A172 (cell line): ENCODE data around the gene AUNIP. TPM values are rescaled to one million over a fixed set of nuclear protein-coding genes. Genes with fewer than 3 reads are reported as not detected.

Source experiments
- DNase-seq: peaks from one replicate; pipeline ENCODE4 v3.0.0-alpha.2; 2015; ENCODE audit warnings: low spot score
- total RNA-seq: library from RNA; depleted of rRNA; stranded (reverse); fragments of >200 nt; shearing (Covaris generic); gene quantifications from 2 replicates; pipeline ENCODE4 v1.2.3, GENCODE V29; 2014

The AUNIP gene
- total RNA-seq, 1 experiment from 2014 or later: 4.8 TPM

DNA sequence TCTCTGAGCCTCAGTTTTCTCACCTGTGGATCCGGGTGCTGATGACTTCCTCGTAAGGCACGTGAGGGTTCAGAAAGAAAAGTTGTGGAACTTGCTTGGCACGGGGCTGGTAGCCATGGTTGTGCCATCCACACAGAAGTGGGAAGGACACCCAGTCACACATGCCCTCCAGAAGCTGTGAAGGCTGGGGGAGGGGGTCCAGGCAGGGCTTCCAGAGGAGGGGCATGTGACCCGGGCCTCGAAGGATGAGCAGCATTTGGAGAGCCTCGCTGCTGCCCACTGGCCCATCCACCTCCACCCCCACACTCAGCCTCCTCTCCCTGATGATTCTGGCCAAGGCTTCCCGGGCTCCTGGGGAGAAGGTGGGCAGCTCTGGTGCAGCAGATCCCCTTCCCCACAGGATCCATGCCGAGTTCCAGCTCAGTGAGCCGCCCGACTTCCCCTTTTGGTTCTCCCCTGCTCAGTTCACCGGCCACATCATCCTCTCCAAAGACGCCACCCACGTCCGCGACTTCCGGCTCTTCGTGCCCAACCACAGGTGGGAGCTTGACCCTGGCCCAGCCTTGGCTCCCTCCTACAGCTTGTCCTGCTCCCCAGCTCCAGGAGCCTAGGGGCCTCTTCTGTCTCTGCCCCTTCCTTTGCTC is 49.9 kb downstream of the AUNIP start:
- no peak for DNase-seq

DNA sequence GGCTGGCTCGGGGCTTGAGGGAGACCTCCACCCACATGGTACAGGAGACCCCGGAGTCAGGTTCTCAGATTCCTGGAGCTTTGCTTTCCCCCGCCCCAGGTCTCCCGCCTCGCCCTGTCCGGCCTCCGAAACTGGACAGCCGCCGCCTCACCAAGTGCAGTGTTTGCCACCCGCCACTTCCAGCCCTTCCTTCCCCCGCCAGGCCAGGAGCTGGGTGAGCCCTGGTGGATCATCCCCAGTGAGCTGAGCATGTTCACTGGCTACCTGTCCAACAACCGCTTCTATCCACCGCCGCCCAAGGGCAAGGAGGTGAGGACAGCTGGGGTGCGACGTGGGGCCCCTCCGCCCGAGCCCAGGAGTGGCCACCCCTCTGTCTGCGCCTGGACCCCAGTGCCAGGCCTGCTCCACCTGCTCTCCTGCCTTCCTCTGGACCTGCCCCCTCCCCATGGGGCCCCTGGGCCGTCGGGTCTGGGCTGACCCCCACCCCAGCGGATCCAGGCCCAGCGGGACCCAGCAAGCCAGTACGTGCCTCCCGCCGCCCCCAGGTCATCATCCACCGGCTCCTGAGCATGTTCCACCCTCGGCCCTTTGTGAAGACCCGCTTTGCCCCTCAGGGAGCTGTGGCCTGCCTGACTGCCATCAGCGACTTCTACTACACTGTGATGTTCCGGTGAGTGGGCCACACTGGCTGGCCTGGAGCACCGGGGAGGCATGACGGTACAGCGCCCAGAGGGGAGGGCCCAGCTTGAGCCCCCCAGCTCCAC is 50.6 kb downstream of the AUNIP start:
- no peak for DNase-seq

DNA sequence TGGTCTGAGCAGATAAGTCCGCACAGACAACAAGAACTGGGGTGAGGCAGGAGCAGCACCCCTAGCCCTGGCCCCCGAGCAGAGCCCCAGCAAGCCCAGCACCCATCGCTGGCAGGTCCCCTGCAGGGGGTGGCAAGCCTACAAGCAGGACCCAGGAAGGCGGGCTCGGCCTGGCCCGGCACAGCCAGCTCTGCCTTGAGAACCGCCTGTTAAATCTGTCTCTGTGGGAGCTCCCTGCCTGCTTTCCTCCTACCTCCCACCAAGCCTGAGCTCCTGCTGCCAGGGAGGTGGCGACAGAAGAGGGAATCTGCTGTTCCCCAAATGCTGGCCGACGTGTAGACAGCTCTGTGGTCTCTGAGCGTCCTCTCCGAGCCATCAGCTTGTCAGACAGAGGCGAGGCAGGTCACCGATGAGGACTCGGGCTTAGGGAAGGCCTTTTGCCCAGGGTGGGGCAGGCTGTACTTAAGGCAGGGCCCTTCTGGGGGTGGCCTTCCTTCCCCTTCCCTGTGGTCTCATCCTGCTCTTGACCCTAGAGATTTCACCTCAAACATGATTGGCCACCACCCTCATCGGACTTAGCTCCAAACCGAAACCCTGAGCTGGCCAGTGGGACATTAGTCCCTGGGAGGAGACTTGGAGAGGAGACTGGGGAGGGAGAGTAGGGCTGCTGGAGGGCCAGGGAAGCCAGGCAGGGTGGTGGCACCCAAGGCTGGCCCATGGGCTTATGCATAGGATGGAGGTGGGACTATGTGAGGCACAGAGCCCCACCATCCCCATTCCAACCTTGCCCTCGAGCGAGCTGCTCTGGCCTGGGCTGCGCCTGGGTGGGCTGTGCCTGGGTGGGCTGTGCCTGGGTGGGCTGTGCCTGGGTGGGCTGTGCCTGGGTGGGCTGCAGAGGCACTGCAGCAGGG is 51.5 kb downstream of the AUNIP start:
- no peak for DNase-seq

DNA sequence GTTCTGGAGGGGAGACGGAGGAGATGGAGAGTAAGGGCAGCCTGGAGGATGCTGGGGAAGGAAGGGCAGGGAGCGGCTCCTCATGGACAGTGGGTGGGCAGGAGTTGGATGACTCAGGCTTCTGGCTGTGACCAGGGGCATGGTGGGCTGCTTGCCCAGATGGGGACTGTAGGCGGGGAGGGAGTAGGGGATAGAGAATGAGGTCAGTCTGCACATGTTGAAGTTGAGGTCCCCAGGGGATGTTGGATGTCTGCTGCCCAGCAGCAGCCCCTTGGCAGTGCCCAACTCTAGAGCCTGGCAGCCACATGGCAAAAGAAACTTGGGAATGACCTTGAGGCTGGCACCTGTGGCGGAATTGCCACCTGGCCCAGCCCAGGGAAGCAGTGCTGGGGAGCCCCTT is 52.8 kb downstream of the AUNIP start:
- DNase-seq: no peak

DNA sequence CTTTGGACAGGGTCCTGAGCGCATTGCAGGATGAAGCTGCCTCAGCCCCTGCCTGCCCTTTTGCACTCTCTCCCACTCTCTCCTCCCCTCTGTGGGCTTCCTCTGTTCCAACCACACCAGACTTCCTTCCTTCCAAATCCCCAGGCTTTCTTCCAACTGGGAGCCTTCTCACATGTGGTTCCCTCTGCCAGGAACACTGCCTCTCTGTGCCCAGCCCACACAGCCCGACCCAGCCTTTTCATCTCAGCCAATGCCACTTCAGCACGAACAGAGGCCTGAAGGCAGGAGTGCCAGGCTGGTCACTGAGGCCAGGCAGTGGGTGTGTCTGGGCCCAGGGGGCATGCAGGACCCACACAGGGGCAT is 53.4 kb downstream of the AUNIP start:
- no peak for DNase-seq

DNA sequence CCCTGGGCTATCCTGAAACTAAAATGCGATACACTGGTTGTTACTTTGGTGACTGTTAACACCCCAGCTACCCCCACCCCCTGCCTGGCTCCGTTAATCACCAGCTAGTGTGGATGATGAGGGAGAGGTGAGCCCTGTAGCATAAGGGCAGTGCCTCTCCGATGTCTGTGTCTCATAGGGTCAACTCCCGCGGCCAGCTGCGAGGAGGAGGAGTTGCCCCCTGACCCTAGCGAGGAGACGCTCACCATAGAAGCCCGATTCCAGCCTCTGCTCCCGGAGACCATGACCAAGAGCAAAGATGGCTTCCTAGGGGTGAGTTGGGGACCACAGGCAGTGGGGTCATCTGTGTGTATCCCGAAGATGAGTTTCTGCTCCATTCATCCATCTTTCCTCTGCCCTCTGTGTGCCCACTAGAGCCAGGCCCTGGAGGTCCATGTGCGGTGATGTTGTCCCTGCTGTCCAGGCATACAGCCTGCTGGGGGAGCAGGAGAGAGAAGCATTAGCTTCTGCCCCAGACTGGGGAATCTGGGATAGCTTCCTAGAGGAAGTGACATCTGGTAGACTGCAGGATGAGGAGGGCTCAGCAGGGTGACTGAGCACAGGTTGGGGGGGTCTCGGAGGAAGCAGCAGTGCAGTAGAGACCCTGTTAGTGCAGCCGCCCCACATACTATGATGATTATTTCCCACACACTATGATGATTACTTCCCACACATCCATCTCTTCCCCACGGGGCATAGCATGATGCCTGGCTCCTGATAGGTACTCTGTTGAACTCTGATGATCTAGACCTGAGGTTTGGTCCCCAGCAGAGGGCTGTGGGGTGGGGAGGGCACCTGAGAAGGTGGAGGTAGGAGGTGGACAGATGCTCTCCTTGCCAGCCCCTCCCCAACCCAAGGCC is 54.0 kb downstream of the AUNIP start:
- DNase-seq: no peak

DNA sequence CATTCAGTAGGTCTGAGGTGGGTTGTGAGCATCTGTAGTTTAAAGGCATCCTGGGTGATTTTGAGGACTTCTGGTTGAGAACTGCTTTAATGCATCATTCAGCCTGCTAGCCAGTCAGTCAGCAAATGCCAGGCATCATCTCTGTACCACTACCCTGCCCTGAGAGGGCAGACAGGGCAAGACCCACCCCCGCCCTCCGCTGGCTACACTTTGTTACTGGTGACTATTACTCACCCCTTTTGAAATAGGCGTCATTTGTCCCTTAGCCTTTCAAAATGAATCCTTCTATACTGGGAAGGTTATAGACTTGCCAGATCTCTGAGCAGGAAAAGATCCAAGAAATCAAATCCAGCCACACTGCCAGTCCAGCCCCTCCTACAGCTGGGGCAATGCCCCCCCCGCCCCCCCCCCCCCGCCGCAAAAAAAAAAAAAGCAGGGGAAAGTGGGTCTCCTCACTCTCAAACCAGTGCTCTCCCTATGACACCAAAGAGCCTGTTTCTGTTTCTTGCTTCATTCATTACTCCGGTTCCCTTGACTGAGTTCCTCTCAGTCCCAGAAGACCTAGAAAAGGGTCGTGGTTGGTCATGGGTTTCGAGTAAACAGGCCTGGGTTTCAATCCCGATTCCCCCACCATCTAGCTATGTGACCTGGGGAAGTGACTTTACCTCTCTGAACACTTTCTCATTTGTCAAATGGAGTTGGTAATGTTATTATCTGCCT is 54.9 kb downstream of the AUNIP start:
- peak; percentile 40 for DNase-seq

DNA sequence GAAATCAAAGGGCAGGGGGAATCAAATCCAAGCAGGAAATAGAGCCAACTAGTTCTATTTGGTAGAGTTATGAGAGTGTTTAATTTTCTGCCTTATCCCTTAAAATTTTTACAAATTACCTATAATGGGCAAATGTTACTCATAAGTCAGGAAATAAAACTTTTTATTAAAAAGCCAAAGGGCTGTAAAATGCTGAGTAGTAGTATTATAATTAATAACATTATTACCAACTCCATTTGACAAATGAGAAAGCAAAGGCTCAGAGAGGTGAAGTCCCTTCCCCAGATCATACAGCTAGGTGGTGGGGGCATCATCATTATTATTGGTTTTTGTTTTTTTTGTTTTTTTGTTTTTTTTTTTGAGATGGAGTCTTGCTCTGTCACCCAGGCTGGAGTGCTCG is 55.9 kb downstream of the AUNIP start:
- no peak for DNase-seq

DNA sequence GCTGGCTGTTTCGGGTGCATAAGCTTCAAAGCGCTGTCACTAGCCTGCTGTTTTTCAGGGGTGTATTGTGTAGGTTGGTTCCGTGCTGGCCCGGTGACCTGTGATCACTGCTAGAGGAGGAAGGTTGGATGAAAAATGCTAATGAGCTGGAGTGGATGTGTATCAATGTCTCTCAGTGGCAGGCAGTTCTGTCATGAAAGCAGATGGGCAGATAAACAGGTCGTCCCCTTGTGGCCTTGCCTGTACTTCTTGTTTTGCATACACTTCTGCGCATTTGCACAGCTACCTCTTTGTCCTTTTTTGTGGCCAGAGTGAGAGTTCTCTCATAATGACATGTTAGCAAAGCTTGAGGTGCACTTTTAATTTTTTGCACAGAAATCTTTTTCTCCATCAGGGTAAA is 56.3 kb downstream of the AUNIP start:
- DNase-seq: no peak

DNA sequence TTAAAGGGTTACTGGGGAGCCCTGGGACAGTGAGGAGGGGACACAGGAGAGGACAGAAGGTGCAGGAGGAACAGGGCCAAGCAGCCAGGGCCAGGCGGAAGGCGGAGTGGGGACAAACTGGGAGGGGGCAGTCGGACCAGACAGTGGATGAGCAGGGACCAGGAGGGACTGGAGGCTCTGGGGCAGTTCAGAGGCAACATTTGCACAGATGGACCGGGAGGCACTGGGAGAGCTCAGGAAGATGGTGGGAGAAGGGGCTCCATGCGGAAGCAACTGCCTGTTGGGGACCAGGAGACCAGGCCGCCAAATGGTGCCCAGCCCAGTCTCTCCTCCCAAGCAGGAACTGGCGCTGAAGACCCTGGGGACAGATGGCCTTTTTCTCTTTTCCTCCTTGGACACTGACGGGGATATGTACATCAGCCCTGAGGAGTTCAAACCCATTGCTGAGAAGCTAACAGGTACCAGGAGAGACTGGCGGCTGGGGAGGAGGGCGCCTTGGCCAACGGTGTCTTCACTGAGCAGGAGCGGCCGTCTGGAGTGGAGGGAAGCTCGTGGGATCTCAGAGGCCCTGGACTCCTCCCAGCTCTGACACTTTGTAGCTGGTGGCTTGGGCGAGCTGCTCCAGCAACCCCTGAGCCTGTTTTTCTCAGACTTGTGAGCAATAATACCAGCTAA is 58.4 kb downstream of the AUNIP start:
- DNase-seq: no peak

DNA sequence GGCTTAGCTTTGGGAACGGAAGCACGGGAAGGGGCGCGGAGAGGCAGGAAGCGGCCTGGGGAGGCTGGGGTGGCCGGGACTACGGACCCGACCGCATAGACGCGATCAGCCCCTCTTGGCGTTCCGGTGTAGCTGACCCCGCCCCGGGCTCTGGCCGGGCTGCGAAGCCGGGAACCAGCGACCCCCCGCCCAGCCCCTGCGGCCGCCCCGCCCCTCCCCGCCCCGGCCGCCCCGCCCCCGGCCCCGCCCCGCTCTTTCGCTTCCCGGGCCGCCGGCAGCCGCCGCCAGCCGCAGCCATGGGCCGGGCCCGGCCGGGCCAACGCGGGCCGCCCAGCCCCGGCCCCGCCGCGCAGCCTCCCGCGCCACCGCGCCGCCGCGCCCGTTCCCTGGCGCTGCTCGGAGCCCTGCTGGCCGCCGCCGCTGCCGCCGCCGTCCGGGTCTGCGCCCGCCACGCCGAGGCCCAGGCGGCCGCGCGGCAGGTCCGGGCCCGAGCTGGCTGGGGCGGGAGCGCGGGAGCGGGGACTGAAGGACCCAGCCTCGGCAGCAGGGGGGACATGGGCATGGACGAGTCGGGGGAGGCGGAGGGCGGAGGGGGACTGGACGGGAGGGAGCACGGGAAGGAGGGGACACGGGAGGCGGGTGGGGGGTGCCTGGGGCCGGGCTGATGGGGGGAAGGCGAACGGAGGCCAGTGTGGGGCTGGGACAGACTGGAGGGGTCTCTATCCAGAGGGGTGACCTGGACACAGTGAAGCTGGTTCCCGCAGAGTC is 59.1 kb downstream of the AUNIP start, which contains the start of gene SELENON:
Gene SELENON, plus strand, starts transcription at position 259 of the 768 bp plus-strand sequence. Its CDS starts 38 bp downstream, at position 297.
- DNase-seq: no peak

DNA sequence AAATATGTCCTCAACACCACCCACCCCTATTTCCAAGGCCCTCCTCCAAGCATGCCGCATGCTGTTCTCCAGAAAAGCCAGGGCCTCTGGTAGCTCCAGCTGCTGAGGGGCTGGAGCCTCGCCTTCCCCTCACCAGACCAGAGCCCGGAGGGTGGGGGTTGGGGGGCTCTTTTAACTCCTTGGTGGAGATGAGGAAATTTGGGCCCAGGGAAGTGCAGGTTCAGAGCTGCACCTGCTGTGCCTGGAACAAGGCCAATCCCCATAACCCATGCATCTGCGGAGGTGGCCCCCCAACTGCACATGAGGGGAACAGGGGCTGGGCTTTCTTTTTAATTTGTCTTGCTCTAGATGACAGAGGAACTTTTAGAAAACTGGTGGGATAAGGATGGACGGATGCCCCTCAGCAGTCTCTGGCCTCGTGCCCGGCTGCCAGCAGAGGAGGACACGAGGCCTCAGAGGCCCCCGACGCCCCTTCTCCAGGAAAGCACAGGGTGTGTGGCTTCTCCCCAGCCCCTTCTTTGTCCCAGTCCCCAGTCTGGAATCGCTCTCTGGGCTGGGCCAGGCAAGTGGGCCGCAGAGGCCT is 59.8 kb downstream of the AUNIP start:
- no peak for DNase-seq

DNA sequence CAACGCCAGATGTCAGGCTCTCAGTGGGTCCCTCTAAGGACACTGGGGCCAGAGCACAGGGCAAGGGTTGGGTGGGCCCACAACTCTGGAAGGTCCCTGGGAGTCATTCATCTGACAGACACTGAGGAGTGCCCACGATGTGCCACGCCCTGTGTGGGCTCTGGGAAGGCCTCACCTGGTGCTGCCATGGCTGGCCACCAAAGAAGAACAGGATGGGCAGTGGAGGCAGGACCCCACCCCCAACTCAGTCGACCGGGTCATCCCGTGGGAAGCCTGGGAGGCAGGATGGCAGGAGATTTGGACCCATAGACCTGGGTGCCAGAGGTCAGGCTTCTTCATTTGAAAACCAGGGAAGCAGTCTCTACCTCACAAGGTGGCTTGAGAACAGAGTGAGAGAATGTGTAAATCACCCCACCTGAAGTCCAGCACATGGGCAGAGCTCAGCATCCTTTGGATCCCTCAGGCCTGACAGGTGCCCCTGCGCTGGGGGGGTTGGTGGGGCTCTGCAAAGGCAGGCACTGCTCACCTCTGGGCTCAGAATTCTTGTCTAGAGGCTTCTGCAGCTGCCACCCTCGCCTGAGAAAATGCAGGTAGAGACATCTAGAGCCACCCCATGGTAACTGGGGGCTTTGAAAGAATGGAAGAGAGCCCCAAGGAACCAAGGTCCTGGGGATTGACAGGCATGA is 60.4 kb downstream of the AUNIP start:
- DNase-seq: no peak

DNA sequence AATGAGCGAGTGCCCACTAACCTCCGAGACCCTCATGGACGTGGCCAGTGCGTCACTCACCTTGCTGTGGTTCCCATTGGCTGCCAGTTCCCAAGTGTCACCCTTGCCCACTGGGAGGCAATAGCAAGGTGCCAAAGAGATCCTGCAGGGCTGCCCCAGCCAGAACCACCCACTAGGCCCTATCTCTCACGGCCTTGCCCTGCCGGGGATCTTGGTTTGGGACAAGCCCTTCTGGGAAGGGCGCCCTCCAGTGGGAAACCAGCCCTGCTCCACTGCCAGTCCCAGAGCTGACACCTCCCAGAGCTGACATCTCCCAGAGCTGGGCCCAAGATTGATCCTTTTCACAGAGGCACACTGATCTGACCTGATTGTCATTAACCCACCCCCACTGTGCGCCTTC is 61.3 kb downstream of the AUNIP start:
- no peak for DNase-seq

DNA sequence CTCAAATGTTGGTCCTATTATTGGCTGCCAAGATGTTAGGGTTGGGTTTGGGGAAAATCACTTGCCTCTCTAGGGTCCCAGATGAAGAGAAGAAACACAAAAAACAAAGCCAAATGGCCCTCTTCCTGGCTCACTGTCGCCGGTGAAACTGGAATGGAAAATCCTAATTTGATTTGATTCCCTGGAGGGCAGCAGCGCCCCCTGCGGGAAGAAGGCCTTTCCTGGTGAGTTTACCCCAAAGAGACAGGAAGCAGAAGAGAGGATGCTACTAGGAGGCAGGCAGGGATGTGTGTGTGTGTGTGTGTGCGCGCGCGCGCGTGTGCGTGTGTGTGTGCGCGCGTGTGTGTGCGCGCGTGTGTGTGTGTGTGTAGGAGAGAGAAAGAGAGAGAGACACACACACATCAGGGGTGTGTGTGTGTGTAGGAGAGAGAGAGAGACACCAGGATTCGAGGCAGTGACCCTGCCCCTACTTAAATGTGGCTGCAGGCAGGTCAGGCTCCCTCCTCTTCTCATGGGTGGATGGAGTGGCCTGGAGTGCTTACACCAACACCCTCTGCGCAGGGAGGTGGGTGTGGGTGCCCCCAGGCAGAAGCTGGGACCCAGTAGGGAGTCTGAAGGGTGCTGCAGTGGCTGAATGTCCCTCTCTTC is 62.3 kb downstream of the AUNIP start:
- peak; percentile 37 for DNase-seq

DNA sequence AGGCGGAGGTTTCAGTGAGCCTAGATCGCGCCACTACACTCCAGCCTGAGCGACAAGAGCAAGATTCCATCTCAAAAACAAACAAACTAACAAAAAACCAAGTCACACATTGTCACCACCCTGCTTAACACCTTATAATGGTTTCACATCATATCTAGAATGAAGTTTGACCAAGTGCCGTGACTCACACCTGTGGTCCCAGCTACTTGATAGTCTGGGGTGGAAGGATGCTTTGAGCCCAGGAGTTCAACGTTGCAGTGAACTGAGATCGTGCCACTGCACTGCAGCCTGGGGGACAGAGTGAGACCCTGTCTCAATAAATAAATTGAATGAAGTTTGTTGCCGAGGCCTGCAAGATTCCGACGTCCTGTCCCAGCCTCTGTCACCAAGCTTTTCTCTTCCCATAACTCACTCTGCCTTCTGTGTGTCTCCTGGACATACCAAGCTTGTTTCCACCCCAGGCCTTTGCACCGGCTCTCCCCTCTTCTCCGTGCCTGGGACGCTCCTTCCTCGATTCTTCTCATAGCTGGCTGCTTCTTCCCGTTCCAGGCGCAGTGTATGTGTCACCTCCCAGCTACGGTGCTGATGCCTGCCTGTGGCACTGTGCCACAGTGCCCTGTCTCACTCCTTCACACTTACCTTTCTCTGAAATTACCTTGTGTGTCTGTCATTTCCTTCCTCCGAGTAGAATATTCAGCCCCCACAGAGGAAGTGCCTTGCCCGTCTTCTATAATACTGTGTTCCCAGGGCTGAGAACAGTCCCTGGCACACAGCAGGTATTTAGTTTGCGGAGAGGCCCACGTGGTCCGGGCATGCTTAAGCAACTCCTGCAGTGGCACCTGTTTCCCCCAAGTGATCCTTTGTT is 63.1 kb downstream of the AUNIP start:
- no peak for DNase-seq

DNA sequence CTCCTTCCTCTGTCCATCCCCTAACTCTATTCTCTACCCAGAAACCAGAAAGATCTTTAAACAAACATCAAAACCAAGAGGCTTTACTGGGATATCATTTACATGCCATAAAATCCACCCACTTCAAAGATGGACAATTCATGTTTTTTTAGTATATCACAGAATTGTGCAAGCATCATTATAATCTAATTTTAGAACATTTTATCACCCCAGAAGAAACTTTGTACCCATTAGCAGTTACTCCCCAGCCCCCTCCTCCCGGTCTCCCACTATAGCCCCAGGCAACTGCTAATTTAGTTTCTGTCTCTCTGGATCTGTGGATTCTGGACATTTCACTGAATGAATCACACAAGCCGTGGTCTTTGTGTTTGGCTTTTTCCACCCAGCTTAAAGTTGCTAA is 64.0 kb downstream of the AUNIP start:
- DNase-seq: no peak
